H1 (cell line): Measurements from ENCODE around the gene SGCD. TPM values are rescaled to one million over a fixed set of nuclear protein-coding genes. Genes with fewer than 3 reads are reported as not detected.

ENCODE experiments used
- CTCF ChIA-PET: fragments of 300-600 bp; sonication (Branson Sonifier 250); formaldehyde crosslinking; loops from one replicate; lab custom pipeline; 2021; ENCODE audit not compliant: partially characterized antibody; lab: Charles Lee
- POLR2A ChIA-PET: fragments of 300-600 bp; sonication (Branson Sonifier 250); formaldehyde crosslinking; loops from one replicate; lab custom pipeline; 2021; ENCODE audit warnings: inconsistent platforms; ENCODE audit not compliant: partially characterized antibody; lab: Charles Lee
- DNase-seq, 2 experiments: peaks; one replicate each; pipeline versions ENCODE4 v3.0.0 to v3.0.0-alpha.2; 2010 to 2022; ENCODE audit warnings: low spot score in 2 of 2, low read depth in 1 of 2, mixed read lengths in 1 of 2
- FAIRE-seq: peaks from 2 replicates; lab custom pipeline; 2011; peaks lifted over from hg19 to GRCh38; lab: Jason Lieb, UNC
- H2AFZ ChIP-seq: 2 replicates; pipeline ENCODE4 v1.8.1; 2012; ENCODE audit warnings: low read length, inconsistent platforms
- H2AK5ac ChIP-seq: 2 replicates; pipeline ENCODE4 v1.6.1; 2013; ENCODE audit warnings: low read depth, low read length
- H2BK120ac ChIP-seq: replicated peaks from 2 replicates; pipeline ENCODE3; 2013; ENCODE audit warnings: low read depth, low read length, inconsistent platforms
- H2BK12ac ChIP-seq: 2 replicates; pipeline ENCODE4 v1.6.1; 2013; ENCODE audit warnings: low read depth, low read length
- H2BK15ac ChIP-seq: 2 replicates; pipeline ENCODE4 v1.6.1; 2013; ENCODE audit warnings: low read length
- H2BK20ac ChIP-seq: 2 replicates; pipeline ENCODE4 v1.6.1; 2013; ENCODE audit warnings: low read length
- H2BK5ac ChIP-seq: 2 replicates; pipeline ENCODE4 v1.6.1; 2013; ENCODE audit warnings: low read depth, low read length
- H3K14ac ChIP-seq: 2 replicates; pipeline ENCODE4 v1.6.1; 2013; ENCODE audit warnings: inconsistent platforms; ENCODE audit not compliant: insufficient read length
- H3K18ac ChIP-seq: 2 replicates; pipeline ENCODE4 v1.6.1; 2013; ENCODE audit warnings: low read length; ENCODE audit errors: extremely low read depth
- H3K23ac ChIP-seq: 2 replicates; pipeline ENCODE4 v1.6.1; 2013; ENCODE audit warnings: inconsistent platforms; ENCODE audit not compliant: insufficient read length
- H3K23me2 ChIP-seq: 2 replicates; pipeline ENCODE4 v1.6.1; 2013; ENCODE audit warnings: low read depth, low read length
- H3K27ac ChIP-seq: 2 replicates; pipeline ENCODE4 v1.6.1; 2011; ENCODE audit warnings: low read depth, low read length, inconsistent platforms
- H3K27me3 ChIP-seq, 4 experiments: replicated peaks in 1 of 4; 1 replicate in 1 of 4; 2 replicates in 3 of 4; pipeline versions ENCODE4 v1.6.1 to v1.8.1; 2011 to 2013; ENCODE audit warnings: low read length in 3 of 4, mild to moderate bottlenecking in 3 of 4, inconsistent platforms in 2 of 4, mixed read lengths in 2 of 4, moderate library complexity in 1 of 4; ENCODE audit not compliant: control insufficient read depth in 3 of 4, insufficient read depth in 3 of 4; ENCODE audit errors: extremely low read depth in 1 of 4
- H3K36me3 ChIP-seq, 4 experiments: 2 replicates each; pipeline versions ENCODE4 v1.6.1 to v1.8.1; 2011 to 2013; ENCODE audit warnings: mild to moderate bottlenecking in 4 of 4, low read length in 3 of 4, moderate library complexity in 2 of 4, control low read depth in 1 of 4, inconsistent platforms in 1 of 4; ENCODE audit not compliant: insufficient read depth in 4 of 4, control insufficient read depth in 2 of 4
- H3K4ac ChIP-seq: replicated peaks from 2 replicates; pipeline ENCODE3; 2013; ENCODE audit warnings: low read length, low read depth, mixed read lengths, inconsistent platforms; ENCODE audit not compliant: insufficient read length
- H3K4me1 ChIP-seq, 4 experiments: replicated peaks in 1 of 4; 1 replicate in 1 of 4; 2 replicates in 3 of 4; pipeline versions ENCODE4 v1.6.1 to v1.8.1; 2011 to 2013; ENCODE audit warnings: low read length in 3 of 4, inconsistent platforms in 2 of 4, mixed read lengths in 1 of 4; ENCODE audit not compliant: insufficient read depth in 4 of 4, control insufficient read depth in 3 of 4
- H3K4me2 ChIP-seq, 2 experiments: 2 replicates each; pipeline versions ENCODE4 v1.6.1 to v1.8.1; 2011 to 2013; ENCODE audit warnings: low read depth in 2 of 2, low read length in 2 of 2, control low read depth in 1 of 2, inconsistent platforms in 1 of 2, mild to moderate bottlenecking in 1 of 2; ENCODE audit not compliant: insufficient read depth in 1 of 2
- H3K4me3 ChIP-seq, 4 experiments: fragments of 200-600, 300-600 bp in 1 of 4; sonication (generic), shearing (Covaris generic), sonication (Bioruptor Twin) in 1 of 4; 2 replicates each; pipeline versions ENCODE4 v1.5.1 to v1.8.1; 2011 to 2016; ENCODE audit warnings: low read length in 4 of 4, low read depth in 3 of 4, control low read depth in 2 of 4, inconsistent platforms in 2 of 4, mild to moderate bottlenecking in 2 of 4, mixed read lengths in 1 of 4, moderate library complexity in 1 of 4; ENCODE audit not compliant: insufficient read depth in 2 of 4; ENCODE audit errors: extremely low read depth in 1 of 4
- H3K56ac ChIP-seq: replicated peaks from 2 replicates; pipeline ENCODE3; 2013; ENCODE audit warnings: low read depth, mild to moderate bottlenecking, mixed read lengths, low read length, inconsistent platforms; ENCODE audit not compliant: insufficient read length
- H3K79me1 ChIP-seq: 2 replicates; pipeline ENCODE4 v1.6.1; 2013; ENCODE audit warnings: low read depth, low read length, control low read depth
- H3K79me2 ChIP-seq, 2 experiments: 2 replicates each; pipeline versions ENCODE4 v1.6.1 to v1.8.1; 2012 to 2013; ENCODE audit warnings: low read length in 2 of 2, mild to moderate bottlenecking in 2 of 2, inconsistent platforms in 1 of 2; ENCODE audit not compliant: insufficient read depth in 2 of 2, control insufficient read depth in 1 of 2
- H3K9ac ChIP-seq, 4 experiments: replicated peaks in 1 of 4; 1 replicate in 1 of 4; 2 replicates in 3 of 4; pipeline versions ENCODE4 v1.6.1 to v1.8.1; 2011 to 2013; ENCODE audit warnings: low read depth in 3 of 4, low read length in 3 of 4, control low read depth in 2 of 4, mild to moderate bottlenecking in 2 of 4, moderate library complexity in 2 of 4, inconsistent platforms in 1 of 4; ENCODE audit errors: extremely low read depth in 1 of 4
- H3K9me3 ChIP-seq, 2 experiments: 2 replicates each; pipeline versions ENCODE4 v1.6.1 to v1.8.1; 2012 to 2013; ENCODE audit warnings: mild to moderate bottlenecking in 2 of 2, moderate library complexity in 2 of 2, control low read depth in 1 of 2, inconsistent platforms in 1 of 2, low read depth in 1 of 2, low read length in 1 of 2, mixed read lengths in 1 of 2; ENCODE audit not compliant: insufficient read depth in 2 of 2
- H4K20me1 ChIP-seq, 2 experiments: replicated peaks in 1 of 2; 2 replicates each; pipeline versions ENCODE3 to v1.8.1; 2011 to 2013; ENCODE audit warnings: inconsistent platforms in 2 of 2, low read length in 2 of 2, mild to moderate bottlenecking in 1 of 2; ENCODE audit not compliant: insufficient read depth in 2 of 2, control insufficient read depth in 1 of 2
- H4K5ac ChIP-seq: 2 replicates; pipeline ENCODE4 v1.6.1; 2013; ENCODE audit warnings: low read length, low read depth, mixed read lengths, inconsistent platforms; ENCODE audit not compliant: insufficient read length
- H4K8ac ChIP-seq: 2 replicates; pipeline ENCODE4 v1.8.0; 2013; ENCODE audit warnings: mild to moderate bottlenecking, moderate library complexity, low read length, inconsistent platforms; ENCODE audit not compliant: insufficient read depth; ENCODE audit errors: extremely low read depth
- H4K91ac ChIP-seq: replicated peaks from 2 replicates; pipeline ENCODE3; 2013; ENCODE audit warnings: low read length, mixed read lengths, inconsistent platforms; ENCODE audit not compliant: insufficient read length
- BRCA1 ChIP-seq: IDR thresholded peaks from 2 replicates; pipeline ENCODE4 v1.6.1; 2012; ENCODE audit warnings: low read depth, low read length, improper control_type of control experiment
- CBX8 ChIP-seq: fragments of 300-800, 300-1000 bp; sonication (generic); IDR thresholded peaks from 2 replicates; pipeline ENCODE4 v1.7.1; 2016; ENCODE audit warnings: low read depth, low read length, borderline replicate concordance
- JUN ChIP-seq: IDR thresholded peaks from 2 replicates; pipeline ENCODE4 v1.6.1; 2011; ENCODE audit warnings: low read depth, mild to moderate bottlenecking, improper control_type of control experiment, low read length
- JUND ChIP-seq: IDR thresholded peaks from 2 replicates; pipeline ENCODE4 v1.6.1; 2011; ENCODE audit warnings: mild to moderate bottlenecking, improper control_type of control experiment, low read length
- NRF1 ChIP-seq: IDR thresholded peaks from 2 replicates; pipeline ENCODE4 v1.6.1; 2011; ENCODE audit warnings: mild to moderate bottlenecking, low read depth, low read length, improper control_type of control experiment
- RNF2 ChIP-seq: fragments of 200-900, 300-1000 bp; sonication (generic); IDR thresholded peaks from 2 replicates; pipeline ENCODE4 v1.7.1; 2016; ENCODE audit warnings: borderline replicate concordance, low read depth, mild to moderate bottlenecking, antibody characterized with exemption, low read length; ENCODE audit not compliant: poor library complexity, severe bottlenecking; ENCODE audit errors: missing control alignments
- SAP30 ChIP-seq: fragments of 300-600 bp; sonication (generic); IDR thresholded peaks from 2 replicates; pipeline ENCODE4 v1.7.1; 2012; ENCODE audit warnings: low read length, moderate library complexity, mild to moderate bottlenecking, inconsistent platforms; ENCODE audit not compliant: insufficient read depth, insufficient replicate concordance
- TAF7 ChIP-seq: optimal IDR thresholded peaks from 2 replicates; pipeline ENCODE3; 2011; ENCODE audit warnings: low read depth, mild to moderate bottlenecking, inconsistent platforms, low read length, moderate library complexity, borderline replicate concordance
- TEAD4 ChIP-seq: IDR thresholded peaks from 2 replicates; pipeline ENCODE4 v1.6.1; 2012; ENCODE audit warnings: low read depth, low read length, inconsistent platforms, mixed read lengths
- USF2 ChIP-seq: IDR thresholded peaks from 2 replicates; pipeline ENCODE4 v1.6.1; 2011; ENCODE audit warnings: low read length, improper control_type of control experiment
- polyA plus RNA-seq, 7 experiments: library from polyadenylated mRNA; depleted of rRNA in 3 of 7; stranded (reverse) in 5 of 7; unstranded in 2 of 7; fragments of >200 nt in 5 of 7; fragments of 200-250 nt in 2 of 7; gene quantifications; 1 replicate in 5 of 7; 2 replicates in 1 of 7; 4 replicates in 1 of 7; pipeline versions ENCODE4 v1.2.1 to v1.2.3, GENCODE V29; 2011 to 2013; ENCODE audit warnings: missing spikeins in 2 of 7, mixed read lengths in 2 of 7
- total RNA-seq: library from RNA; stranded (reverse); fragmentation: NEBNext Ultra II Directional; extraction: Animal tissue kit (Norgen Biotek cat#: 25700); gene quantifications from 2 replicates; pipeline ENCODE4 v1.2.1, GENCODE V29; 2021

The SGCD gene
- total and polyA plus RNA-seq, 2 of the 8 experiments (the other 6 are each of a cell fraction or from before 2014, with no cell fraction given) = 0.04 to 0.08 TPM

DNA sequence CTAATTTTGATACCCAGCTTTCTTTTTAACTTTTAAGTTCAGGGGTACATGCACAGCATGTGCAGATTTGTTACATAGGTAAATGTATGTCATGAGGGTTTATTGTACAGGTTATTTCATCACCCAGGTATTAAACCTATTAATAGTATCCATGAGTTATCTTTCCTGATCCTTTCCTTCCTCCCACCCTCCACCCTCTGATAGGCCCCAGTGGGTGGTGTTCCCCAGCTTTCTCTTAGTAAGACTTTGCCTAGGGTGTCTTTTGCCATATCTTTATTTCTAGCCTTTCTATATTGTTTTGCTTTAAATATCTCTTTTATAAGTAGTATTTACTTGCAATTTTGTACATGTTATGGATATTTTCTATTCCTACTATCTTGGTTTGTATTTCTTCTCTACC is 243.7 kb downstream of the SGCD start:
- no peak overlapping the region for H2AFZ ChIP-seq
- no peaks in the 10 kb centered on the region for H3K79me1 ChIP-seq
- H3K27ac ChIP-seq = no peak overlapping the region
- H3K4me3 ChIP-seq = no peak overlapping the region
- no peak overlapping the region for H4K91ac ChIP-seq
- H3K4ac ChIP-seq = no peak overlapping the region
- no peaks in the 10 kb centered on the region for H4K20me1 ChIP-seq
- no peak overlapping the region for H3K23ac ChIP-seq
- H2BK5ac ChIP-seq = no peak overlapping the region
- no peak overlapping the region for H4K8ac ChIP-seq
- no peak overlapping the region for H3K9ac ChIP-seq
- ChIA-PET CTCF (interaction anchor here (0.8 kb wide), 1 partner anchor 254 kb away, joined by 4 read pairs; no protein-coding TSS in a partner anchor), POLR2A (no interaction called here)
- DNase-seq (no peak), FAIRE-seq (no peak)
- H3K9me3 ChIP-seq = no peaks in the 10 kb centered on the region
- no peaks in the 10 kb centered on the region; the same call in 1 of the 2 replicates for H3K23me2 ChIP-seq
- H2BK120ac ChIP-seq = no peak overlapping the region
- H3K36me3 ChIP-seq = no peaks in the 10 kb centered on the region
- H3K79me2 ChIP-seq = no peaks in the 10 kb centered on the region
- TF ChIP-seq TEAD4 (no peak), USF2 (no peak), BRCA1 (no peak), RNF2 (no peak), JUND (no peak), JUN (no peak), TAF7 (no peak), CBX8 (no peak), NRF1 (no peak), SAP30 (no peak)
- H3K4me2 ChIP-seq = no peak overlapping the region
- no peak overlapping the region for H3K56ac ChIP-seq
- H2BK15ac ChIP-seq = no peak overlapping the region
- no peak overlapping the region for H3K14ac ChIP-seq
- H2BK20ac ChIP-seq = no peak overlapping the region
- H2AK5ac ChIP-seq = no peak overlapping the region
- no peaks in the 10 kb centered on the region for H3K4me1 ChIP-seq
- H2BK12ac ChIP-seq = no peak overlapping the region
- no peak overlapping the region for H4K5ac ChIP-seq
- no peak overlapping the region for H3K18ac ChIP-seq
- no peaks in the 10 kb centered on the region for H3K27me3 ChIP-seq
